H1 (cell line): ENCODE data around the gene YWHAE. TPM values are rescaled to one million over a fixed set of nuclear protein-coding genes. Genes with fewer than 3 reads are reported as not detected.

Source experiments
- CTCF ChIA-PET: fragments of 300-600 bp; sonication (Branson Sonifier 250); formaldehyde crosslinking; loops from one replicate; lab custom pipeline; 2021; ENCODE audit not compliant: partially characterized antibody; lab: Charles Lee
- POLR2A ChIA-PET: fragments of 300-600 bp; sonication (Branson Sonifier 250); formaldehyde crosslinking; loops from one replicate; lab custom pipeline; 2021; ENCODE audit warnings: inconsistent platforms; ENCODE audit not compliant: partially characterized antibody; lab: Charles Lee
- DNase-seq, 2 experiments: peaks; one replicate each; pipeline versions ENCODE4 v3.0.0 to v3.0.0-alpha.2; 2010 to 2022; ENCODE audit warnings: low spot score in 2 of 2, low read depth in 1 of 2, mixed read lengths in 1 of 2
- FAIRE-seq: peaks from 2 replicates; lab custom pipeline; 2011; peaks lifted over from hg19 to GRCh38; lab: Jason Lieb, UNC
- H2AFZ ChIP-seq: 2 replicates; pipeline ENCODE4 v1.8.1; 2012; ENCODE audit warnings: low read length, inconsistent platforms
- H2AK5ac ChIP-seq: 2 replicates; pipeline ENCODE4 v1.6.1; 2013; ENCODE audit warnings: low read depth, low read length
- H2BK120ac ChIP-seq: replicated peaks from 2 replicates; pipeline ENCODE3; 2013; ENCODE audit warnings: low read depth, low read length, inconsistent platforms
- H2BK12ac ChIP-seq: 2 replicates; pipeline ENCODE4 v1.6.1; 2013; ENCODE audit warnings: low read depth, low read length
- H2BK15ac ChIP-seq: 2 replicates; pipeline ENCODE4 v1.6.1; 2013; ENCODE audit warnings: low read length
- H2BK20ac ChIP-seq: 2 replicates; pipeline ENCODE4 v1.6.1; 2013; ENCODE audit warnings: low read length
- H2BK5ac ChIP-seq: 2 replicates; pipeline ENCODE4 v1.6.1; 2013; ENCODE audit warnings: low read depth, low read length
- H3K14ac ChIP-seq: 2 replicates; pipeline ENCODE4 v1.6.1; 2013; ENCODE audit warnings: inconsistent platforms; ENCODE audit not compliant: insufficient read length
- H3K18ac ChIP-seq: 2 replicates; pipeline ENCODE4 v1.6.1; 2013; ENCODE audit warnings: low read length; ENCODE audit errors: extremely low read depth
- H3K23ac ChIP-seq: 2 replicates; pipeline ENCODE4 v1.6.1; 2013; ENCODE audit warnings: inconsistent platforms; ENCODE audit not compliant: insufficient read length
- H3K23me2 ChIP-seq: 2 replicates; pipeline ENCODE4 v1.6.1; 2013; ENCODE audit warnings: low read depth, low read length
- H3K27ac ChIP-seq: 2 replicates; pipeline ENCODE4 v1.6.1; 2011; ENCODE audit warnings: low read depth, low read length, inconsistent platforms
- H3K27me3 ChIP-seq, 4 experiments: replicated peaks in 1 of 4; 1 replicate in 1 of 4; 2 replicates in 3 of 4; pipeline versions ENCODE4 v1.6.1 to v1.8.1; 2011 to 2013; ENCODE audit warnings: low read length in 3 of 4, mild to moderate bottlenecking in 3 of 4, inconsistent platforms in 2 of 4, mixed read lengths in 2 of 4, moderate library complexity in 1 of 4; ENCODE audit not compliant: control insufficient read depth in 3 of 4, insufficient read depth in 3 of 4; ENCODE audit errors: extremely low read depth in 1 of 4
- H3K36me3 ChIP-seq, 4 experiments: 2 replicates each; pipeline versions ENCODE4 v1.6.1 to v1.8.1; 2011 to 2013; ENCODE audit warnings: mild to moderate bottlenecking in 4 of 4, low read length in 3 of 4, moderate library complexity in 2 of 4, control low read depth in 1 of 4, inconsistent platforms in 1 of 4; ENCODE audit not compliant: insufficient read depth in 4 of 4, control insufficient read depth in 2 of 4
- H3K4ac ChIP-seq: replicated peaks from 2 replicates; pipeline ENCODE3; 2013; ENCODE audit warnings: low read length, low read depth, mixed read lengths, inconsistent platforms; ENCODE audit not compliant: insufficient read length
- H3K4me1 ChIP-seq, 4 experiments: replicated peaks in 1 of 4; 1 replicate in 1 of 4; 2 replicates in 3 of 4; pipeline versions ENCODE4 v1.6.1 to v1.8.1; 2011 to 2013; ENCODE audit warnings: low read length in 3 of 4, inconsistent platforms in 2 of 4, mixed read lengths in 1 of 4; ENCODE audit not compliant: insufficient read depth in 4 of 4, control insufficient read depth in 3 of 4
- H3K4me2 ChIP-seq, 2 experiments: 2 replicates each; pipeline versions ENCODE4 v1.6.1 to v1.8.1; 2011 to 2013; ENCODE audit warnings: low read depth in 2 of 2, low read length in 2 of 2, control low read depth in 1 of 2, inconsistent platforms in 1 of 2, mild to moderate bottlenecking in 1 of 2; ENCODE audit not compliant: insufficient read depth in 1 of 2
- H3K4me3 ChIP-seq, 4 experiments: fragments of 200-600, 300-600 bp in 1 of 4; sonication (generic), shearing (Covaris generic), sonication (Bioruptor Twin) in 1 of 4; 2 replicates each; pipeline versions ENCODE4 v1.5.1 to v1.8.1; 2011 to 2016; ENCODE audit warnings: low read length in 4 of 4, low read depth in 3 of 4, control low read depth in 2 of 4, inconsistent platforms in 2 of 4, mild to moderate bottlenecking in 2 of 4, mixed read lengths in 1 of 4, moderate library complexity in 1 of 4; ENCODE audit not compliant: insufficient read depth in 2 of 4; ENCODE audit errors: extremely low read depth in 1 of 4
- H3K56ac ChIP-seq: replicated peaks from 2 replicates; pipeline ENCODE3; 2013; ENCODE audit warnings: low read depth, mild to moderate bottlenecking, mixed read lengths, low read length, inconsistent platforms; ENCODE audit not compliant: insufficient read length
- H3K79me1 ChIP-seq: 2 replicates; pipeline ENCODE4 v1.6.1; 2013; ENCODE audit warnings: low read depth, low read length, control low read depth
- H3K79me2 ChIP-seq, 2 experiments: 2 replicates each; pipeline versions ENCODE4 v1.6.1 to v1.8.1; 2012 to 2013; ENCODE audit warnings: low read length in 2 of 2, mild to moderate bottlenecking in 2 of 2, inconsistent platforms in 1 of 2; ENCODE audit not compliant: insufficient read depth in 2 of 2, control insufficient read depth in 1 of 2
- H3K9ac ChIP-seq, 4 experiments: replicated peaks in 1 of 4; 1 replicate in 1 of 4; 2 replicates in 3 of 4; pipeline versions ENCODE4 v1.6.1 to v1.8.1; 2011 to 2013; ENCODE audit warnings: low read depth in 3 of 4, low read length in 3 of 4, control low read depth in 2 of 4, mild to moderate bottlenecking in 2 of 4, moderate library complexity in 2 of 4, inconsistent platforms in 1 of 4; ENCODE audit errors: extremely low read depth in 1 of 4
- H3K9me3 ChIP-seq, 2 experiments: 2 replicates each; pipeline versions ENCODE4 v1.6.1 to v1.8.1; 2012 to 2013; ENCODE audit warnings: mild to moderate bottlenecking in 2 of 2, moderate library complexity in 2 of 2, control low read depth in 1 of 2, inconsistent platforms in 1 of 2, low read depth in 1 of 2, low read length in 1 of 2, mixed read lengths in 1 of 2; ENCODE audit not compliant: insufficient read depth in 2 of 2
- H4K20me1 ChIP-seq, 2 experiments: replicated peaks in 1 of 2; 2 replicates each; pipeline versions ENCODE3 to v1.8.1; 2011 to 2013; ENCODE audit warnings: inconsistent platforms in 2 of 2, low read length in 2 of 2, mild to moderate bottlenecking in 1 of 2; ENCODE audit not compliant: insufficient read depth in 2 of 2, control insufficient read depth in 1 of 2
- H4K5ac ChIP-seq: 2 replicates; pipeline ENCODE4 v1.6.1; 2013; ENCODE audit warnings: low read length, low read depth, mixed read lengths, inconsistent platforms; ENCODE audit not compliant: insufficient read length
- H4K8ac ChIP-seq: 2 replicates; pipeline ENCODE4 v1.8.0; 2013; ENCODE audit warnings: mild to moderate bottlenecking, moderate library complexity, low read length, inconsistent platforms; ENCODE audit not compliant: insufficient read depth; ENCODE audit errors: extremely low read depth
- H4K91ac ChIP-seq: replicated peaks from 2 replicates; pipeline ENCODE3; 2013; ENCODE audit warnings: low read length, mixed read lengths, inconsistent platforms; ENCODE audit not compliant: insufficient read length
- EP300 ChIP-seq, 2 experiments: IDR thresholded peaks; 1 replicate in 1 of 2; 2 replicates in 1 of 2; pipeline ENCODE4 v1.6.1; 2011 to 2012; ENCODE audit warnings: low read depth in 2 of 2, low read length in 2 of 2, mild to moderate bottlenecking in 2 of 2, borderline replicate concordance in 1 of 2, inconsistent platforms in 1 of 2, moderate library complexity in 1 of 2
- WGBS, 2 experiments: shearing (Covaris generic) in 1 of 2; methylation state at CpG; one replicate each; pipeline versions ENCODE4 v1.1.6 to v1.1.7; 2013 to 2015; ENCODE audit warnings: low lambda C conversion rate in 2 of 2, mixed read lengths in 2 of 2, inconsistent platforms in 1 of 2, low coverage in 1 of 2, missing lambda C conversion rate in 1 of 2; ENCODE audit not compliant: insufficient replicate concordance in 2 of 2, insufficient coverage in 1 of 2, insufficient read length in 1 of 2; ENCODE audit errors: extremely low coverage in 1 of 2, missing lambda C conversion rate in 1 of 2; 5-methylcytosine and 5-hydroxymethylcytosine counted together
- polyA plus RNA-seq, 7 experiments: library from polyadenylated mRNA; depleted of rRNA in 3 of 7; stranded (reverse) in 5 of 7; unstranded in 2 of 7; fragments of >200 nt in 5 of 7; fragments of 200-250 nt in 2 of 7; gene quantifications; 1 replicate in 5 of 7; 2 replicates in 1 of 7; 4 replicates in 1 of 7; pipeline versions ENCODE4 v1.2.1 to v1.2.3, GENCODE V29; 2011 to 2013; ENCODE audit warnings: missing spikeins in 2 of 7, mixed read lengths in 2 of 7
- total RNA-seq: library from RNA; stranded (reverse); fragmentation: NEBNext Ultra II Directional; extraction: Animal tissue kit (Norgen Biotek cat#: 25700); gene quantifications from 2 replicates; pipeline ENCODE4 v1.2.1, GENCODE V29; 2021

YWHAE gene
- total and polyA plus RNA-seq, 2 of the 8 experiments (the other 6 are each of a cell fraction or from before 2014, with no cell fraction given): 559 to 1,186 TPM

DNA sequence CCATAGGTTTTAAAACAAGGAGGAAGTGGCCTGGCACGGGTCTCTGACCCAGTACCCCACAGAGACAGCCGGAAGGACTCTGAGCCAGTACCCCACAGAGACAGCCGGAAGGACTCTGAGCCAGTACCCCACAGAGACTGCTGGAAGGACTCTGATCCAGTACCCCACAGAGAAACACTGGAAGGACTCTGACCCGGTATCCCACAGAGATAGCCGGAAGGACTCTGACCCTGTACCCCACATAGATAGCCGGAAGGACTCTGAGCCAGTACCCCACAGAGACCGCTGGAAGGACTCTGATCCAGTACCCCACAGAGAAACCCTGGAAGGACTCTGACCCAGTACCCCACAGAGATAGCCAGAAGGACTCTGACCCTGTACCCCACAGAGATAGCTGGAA is 71.6 kb downstream of the YWHAE start:
- no peaks in the 10 kb centered on the region for H3K9me3 ChIP-seq
- no peak overlapping the region for H2AFZ ChIP-seq
- CTCF ChIA-PET: interaction anchor here (0.6 kb wide), 1 partner anchor 37 kb away, joined by 3 read pairs; no protein-coding TSS in a partner anchor
- no peaks in the 10 kb centered on the region for H3K36me3 ChIP-seq
- H3K23me2 ChIP-seq: no peaks in the 10 kb centered on the region
- H3K27me3 ChIP-seq: no peaks in the 10 kb centered on the region
- no peak overlapping the region for H3K9ac ChIP-seq
- H3K18ac ChIP-seq: no peak overlapping the region
- no peak overlapping the region for H3K23ac ChIP-seq
- no peak overlapping the region for H2BK20ac ChIP-seq
- no peak overlapping the region for H4K5ac ChIP-seq
- H2BK12ac ChIP-seq: no peak overlapping the region
- H3K79me1 ChIP-seq: no peaks in the 10 kb centered on the region
- H3K14ac ChIP-seq: no peak overlapping the region
- no peaks in the 10 kb centered on the region for H3K4me1 ChIP-seq
- no peaks in the 10 kb centered on the region for H4K20me1 ChIP-seq
- no peaks in the 10 kb centered on the region for H3K79me2 ChIP-seq
- no peak overlapping the region for H3K27ac ChIP-seq
- H2AK5ac ChIP-seq: no peak overlapping the region
- H4K91ac ChIP-seq: no peak overlapping the region
- H3K4ac ChIP-seq: no peak overlapping the region
- H2BK15ac ChIP-seq: no peak overlapping the region
- no peak overlapping the region for H3K4me2 ChIP-seq
- no peak overlapping the region for H3K56ac ChIP-seq
- H4K8ac ChIP-seq: no peak overlapping the region
- POLR2A ChIA-PET: no interaction called here
- no peak for DNase-seq
- no peak overlapping the region for H2BK120ac ChIP-seq
- no peak overlapping the region for H2BK5ac ChIP-seq
- no peak for FAIRE-seq
- no peak overlapping the region for H3K4me3 ChIP-seq
- WGBS, 2 experiments: 77% methylated on average over 7 of the region's 7 CpGs; no CpG with 5 or more reads in 1 of the 2 experiments
- no peak for TF ChIP-seq EP300 (IDR thresholded peaks at IDR 0.05; ENCODE audit: borderline replicate concordance in 1 of 2, low read depth in 2 of 2, low read length in 2 of 2)
